SK-N-SH (cell line): ENCODE measurements around the gene GALNT5. TPM values are rescaled to one million over a fixed set of nuclear protein-coding genes. Genes with fewer than 3 reads are reported as not detected.

ENCODE experiments used
- CTCF ChIA-PET: fragments of 300-600, 350-600 bp; formaldehyde crosslinking; extraction: SDS; loops from one replicate; lab custom pipeline; 2021; lab: Yijun Ruan, JAX
- POLR2A ChIA-PET: fragments of 350-600 bp; sonication (Branson Sonifier 250); formaldehyde crosslinking; extraction: SDS; loops from one replicate; lab custom pipeline; 2020; ENCODE audit warnings: antibody characterized with exemption, inconsistent platforms; lab: Yijun Ruan, JAX
- DNase-seq: peaks from one replicate; pipeline ENCODE4 v3.0.0; 2012
- H2AFZ ChIP-seq: fragments of 200-600 bp; sonication (generic); 2 replicates; pipeline ENCODE4 v1.8.1; 2016; ENCODE audit warnings: antibody characterized with exemption, mild to moderate bottlenecking, low read depth
- H3F3A ChIP-seq: fragments of 200-600 bp; sonication (generic); replicated peaks from 2 replicates; pipeline ENCODE3; 2016; ENCODE audit warnings: antibody characterized with exemption, mild to moderate bottlenecking; ENCODE audit not compliant: insufficient read depth
- H3K27ac ChIP-seq, 2 experiments: fragments of 200-500 bp in 1 of 2; fragments of 200-600 bp in 1 of 2; sonication (Bioruptor generic) in 1 of 2; sonication (generic), shearing (Covaris generic) in 1 of 2; 2 replicates each; pipeline versions ENCODE4 v1.5.1 to v1.6.1; 2014 to 2016; ENCODE audit warnings: low read depth in 2 of 2, inconsistent platforms in 1 of 2, low read length in 1 of 2, mild to moderate bottlenecking in 1 of 2, mixed read lengths in 1 of 2
- H3K27me3 ChIP-seq: fragments of 200-600 bp; sonication (generic), shearing (Covaris generic); 2 replicates; pipeline ENCODE4 v1.6.1; 2016; ENCODE audit warnings: mixed run types; ENCODE audit not compliant: insufficient read depth
- H3K36me3 ChIP-seq, 2 experiments: fragments of 200-500 bp in 1 of 2; fragments of 200-600 bp in 1 of 2; sonication (Bioruptor generic) in 1 of 2; sonication (generic) in 1 of 2; replicated peaks in 1 of 2; 2 replicates each; pipeline versions ENCODE3 to v1.5.1; 2014 to 2016; ENCODE audit warnings: low read length in 1 of 2, mild to moderate bottlenecking in 1 of 2; ENCODE audit not compliant: insufficient read depth in 2 of 2, control insufficient read depth in 1 of 2
- H3K4me1 ChIP-seq, 2 experiments: fragments of 200-500 bp in 1 of 2; fragments of 200-600 bp in 1 of 2; sonication (Bioruptor generic) in 1 of 2; sonication (generic), shearing (Covaris generic) in 1 of 2; 2 replicates each; pipeline versions ENCODE4 v1.5.1 to v1.6.1; 2014 to 2016; ENCODE audit warnings: low read depth in 1 of 2, low read length in 1 of 2, mixed run types in 1 of 2; ENCODE audit not compliant: insufficient read depth in 2 of 2, control insufficient read depth in 1 of 2
- H3K4me2 ChIP-seq: fragments of 200-600 bp; sonication (generic), shearing (Covaris generic); 2 replicates; pipeline ENCODE4 v1.6.1; 2017; ENCODE audit warnings: mixed run types
- H3K4me3 ChIP-seq, 2 experiments: fragments of 200-500 bp in 1 of 2; fragments of 200-600 bp in 1 of 2; sonication (Bioruptor generic) in 1 of 2; sonication (generic), shearing (Covaris generic) in 1 of 2; 2 replicates each; pipeline versions ENCODE4 v1.5.1 to v1.8.1; 2014 to 2016; ENCODE audit warnings: low read depth in 2 of 2, inconsistent platforms in 1 of 2, low read length in 1 of 2, mild to moderate bottlenecking in 1 of 2, mixed read lengths in 1 of 2, moderate library complexity in 1 of 2
- H3K79me2 ChIP-seq: fragments of 200-600 bp; sonication (generic); 2 replicates; pipeline ENCODE4 v1.8.1; 2017; ENCODE audit warnings: mild to moderate bottlenecking; ENCODE audit not compliant: insufficient read depth
- H3K9ac ChIP-seq: fragments of 200-600 bp; sonication (generic); 2 replicates; pipeline ENCODE4 v1.6.1; 2017; ENCODE audit warnings: mixed run types
- H3K9me2 ChIP-seq: fragments of 200-600 bp; sonication (generic); 2 replicates; pipeline ENCODE4 v1.6.1; 2017; ENCODE audit warnings: mixed run types
- H3K9me3 ChIP-seq: fragments of 200-600 bp; sonication (generic); 2 replicates; pipeline ENCODE4 v1.6.1; 2017; ENCODE audit warnings: mixed run types, mild to moderate bottlenecking, moderate library complexity
- H4K20me1 ChIP-seq: fragments of 200-600 bp; sonication (generic); 2 replicates; pipeline ENCODE4 v1.6.1; 2017; ENCODE audit warnings: mild to moderate bottlenecking, mixed run types; ENCODE audit not compliant: insufficient read depth
- ELF1 ChIP-seq: IDR thresholded peaks from 2 replicates; pipeline ENCODE4 v1.4.0; 2012
- MEF2A ChIP-seq: IDR thresholded peaks from 2 replicates; pipeline ENCODE4 v1.4.0; 2012; ENCODE audit warnings: low read depth, borderline replicate concordance
- MXI1 ChIP-seq: IDR thresholded peaks from 2 replicates; pipeline ENCODE4 v1.6.1; 2012; ENCODE audit warnings: mild to moderate bottlenecking, low read depth, low read length, improper control_type of control experiment
- NFIC ChIP-seq: IDR thresholded peaks from 2 replicates; pipeline ENCODE4 v1.4.0; 2012; ENCODE audit warnings: borderline replicate concordance
- WGBS: methylation state at CpG from one replicate; pipeline ENCODE4 v1.1.6; 2017; ENCODE audit warnings: low lambda C conversion rate; 5-methylcytosine and 5-hydroxymethylcytosine counted together
- polyA plus RNA-seq, 3 experiments: library from polyadenylated mRNA; depleted of rRNA; stranded (reverse); fragments of >200 nt; gene quantifications; 2 replicates each; pipeline ENCODE4 v1.2.3, GENCODE V29; 2012
- TF ChIP-seq, protein P1 (sequence below): IDR thresholded peaks from 2 replicates; pipeline ENCODE4 v1.6.1; 2012; ENCODE audit warnings: mild to moderate bottlenecking, low read depth, low read length, moderate library complexity
- TF ChIP-seq, protein P2 (sequence below): IDR thresholded peaks from 2 replicates; pipeline ENCODE4; 2012
- TF ChIP-seq, protein P3 (sequence below): fragments of 200-600 bp; sonication (generic); IDR thresholded peaks from 2 replicates; pipeline ENCODE4 v1.6.1; 2017; ENCODE audit warnings: antibody characterized with exemption, mild to moderate bottlenecking, moderate library complexity

GALNT5 gene
- polyA plus RNA-seq, 1 of the 3 experiments (the other 2 are of a cell fraction) = 10.4 TPM

DNA sequence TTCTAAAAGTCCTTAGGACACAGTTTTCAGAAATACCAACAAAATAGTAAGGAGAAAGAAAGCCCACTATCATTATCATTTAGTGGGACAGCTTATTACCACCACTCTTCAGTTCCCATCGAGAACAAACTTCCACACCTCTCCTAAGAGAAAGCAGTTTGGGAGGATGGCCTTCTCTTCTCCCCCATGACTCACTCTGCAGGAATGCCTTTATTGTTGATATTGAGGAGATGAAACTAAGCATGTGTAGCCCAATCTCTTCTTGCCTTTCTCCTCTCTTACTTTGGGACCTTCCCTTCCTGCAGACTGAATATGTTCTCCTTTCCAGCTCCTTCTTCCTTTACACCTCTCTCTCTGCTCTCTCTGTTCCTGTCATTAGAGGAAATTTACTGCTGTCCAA lies 98.1 kb downstream of the GALNT5 start (continued):
- TF ChIP-seq, protein P1, sequence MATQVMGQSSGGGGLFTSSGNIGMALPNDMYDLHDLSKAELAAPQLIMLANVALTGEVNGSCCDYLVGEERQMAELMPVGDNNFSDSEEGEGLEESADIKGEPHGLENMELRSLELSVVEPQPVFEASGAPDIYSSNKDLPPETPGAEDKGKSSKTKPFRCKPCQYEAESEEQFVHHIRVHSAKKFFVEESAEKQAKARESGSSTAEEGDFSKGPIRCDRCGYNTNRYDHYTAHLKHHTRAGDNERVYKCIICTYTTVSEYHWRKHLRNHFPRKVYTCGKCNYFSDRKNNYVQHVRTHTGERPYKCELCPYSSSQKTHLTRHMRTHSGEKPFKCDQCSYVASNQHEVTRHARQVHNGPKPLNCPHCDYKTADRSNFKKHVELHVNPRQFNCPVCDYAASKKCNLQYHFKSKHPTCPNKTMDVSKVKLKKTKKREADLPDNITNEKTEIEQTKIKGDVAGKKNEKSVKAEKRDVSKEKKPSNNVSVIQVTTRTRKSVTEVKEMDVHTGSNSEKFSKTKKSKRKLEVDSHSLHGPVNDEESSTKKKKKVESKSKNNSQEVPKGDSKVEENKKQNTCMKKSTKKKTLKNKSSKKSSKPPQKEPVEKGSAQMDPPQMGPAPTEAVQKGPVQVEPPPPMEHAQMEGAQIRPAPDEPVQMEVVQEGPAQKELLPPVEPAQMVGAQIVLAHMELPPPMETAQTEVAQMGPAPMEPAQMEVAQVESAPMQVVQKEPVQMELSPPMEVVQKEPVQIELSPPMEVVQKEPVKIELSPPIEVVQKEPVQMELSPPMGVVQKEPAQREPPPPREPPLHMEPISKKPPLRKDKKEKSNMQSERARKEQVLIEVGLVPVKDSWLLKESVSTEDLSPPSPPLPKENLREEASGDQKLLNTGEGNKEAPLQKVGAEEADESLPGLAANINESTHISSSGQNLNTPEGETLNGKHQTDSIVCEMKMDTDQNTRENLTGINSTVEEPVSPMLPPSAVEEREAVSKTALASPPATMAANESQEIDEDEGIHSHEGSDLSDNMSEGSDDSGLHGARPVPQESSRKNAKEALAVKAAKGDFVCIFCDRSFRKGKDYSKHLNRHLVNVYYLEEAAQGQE = no peak
- no peak for TF ChIP-seq ELF1

DNA sequence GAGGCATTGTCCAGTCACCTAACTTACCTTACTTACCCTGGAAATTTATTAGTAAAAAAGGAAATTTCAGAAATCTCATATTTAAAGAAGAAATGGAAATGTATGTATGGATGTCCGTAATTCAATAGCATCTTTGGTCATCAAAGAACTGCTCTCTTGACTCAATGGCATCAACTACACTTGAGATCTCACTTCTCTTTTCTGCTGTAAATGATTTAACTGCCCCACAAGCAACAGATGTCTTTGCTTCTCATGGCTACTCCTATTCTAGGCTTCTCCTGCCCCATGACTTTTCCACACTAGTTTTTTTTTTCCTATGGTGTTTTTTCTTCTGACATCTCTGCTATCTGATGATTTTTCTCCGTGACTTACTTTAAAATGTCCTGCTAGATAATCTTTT lies 102.1 kb downstream of the GALNT5 start:
- H3K4me3 ChIP-seq = no peak overlapping the region
- TF ChIP-seq NFIC (no peak), MXI1 (no peak), MEF2A (no peak)
- TF ChIP-seq, protein P2, sequence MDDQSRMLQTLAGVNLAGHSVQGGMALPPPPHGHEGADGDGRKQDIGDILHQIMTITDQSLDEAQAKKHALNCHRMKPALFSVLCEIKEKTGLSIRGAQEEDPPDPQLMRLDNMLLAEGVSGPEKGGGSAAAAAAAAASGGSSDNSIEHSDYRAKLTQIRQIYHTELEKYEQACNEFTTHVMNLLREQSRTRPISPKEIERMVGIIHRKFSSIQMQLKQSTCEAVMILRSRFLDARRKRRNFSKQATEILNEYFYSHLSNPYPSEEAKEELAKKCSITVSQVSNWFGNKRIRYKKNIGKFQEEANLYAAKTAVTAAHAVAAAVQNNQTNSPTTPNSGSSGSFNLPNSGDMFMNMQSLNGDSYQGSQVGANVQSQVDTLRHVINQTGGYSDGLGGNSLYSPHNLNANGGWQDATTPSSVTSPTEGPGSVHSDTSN = no peak
- TF ChIP-seq, all 33 proteins: peak for 0
- ChIA-PET POLR2A (no interaction called here), CTCF (interaction anchor here (1.1 kb wide), 1 partner anchor 32 kb away, joined by 3 read pairs; no protein-coding TSS in a partner anchor)
- H3K9me2 ChIP-seq = no peaks in the 10 kb centered on the region
- H3K79me2 ChIP-seq = no peaks in the 10 kb centered on the region
- H3K4me1 ChIP-seq = no peaks in the 10 kb centered on the region
- H3K4me2 ChIP-seq = no peak overlapping the region
- no peaks in the 10 kb centered on the region for H3K27me3 ChIP-seq
- no peaks in the 10 kb centered on the region for H3F3A ChIP-seq
- no peaks in the 10 kb centered on the region for H3K36me3 ChIP-seq
- no peak overlapping the region for H3K9ac ChIP-seq
- no peaks in the 10 kb centered on the region for H4K20me1 ChIP-seq
- no peak overlapping the region for H3K27ac ChIP-seq
- DNase-seq = no peak
- no peaks in the 10 kb centered on the region for H3K9me3 ChIP-seq
- WGBS = 2% methylated on average over 2 of the region's 2 CpGs
- no peak overlapping the region for H2AFZ ChIP-seq

DNA sequence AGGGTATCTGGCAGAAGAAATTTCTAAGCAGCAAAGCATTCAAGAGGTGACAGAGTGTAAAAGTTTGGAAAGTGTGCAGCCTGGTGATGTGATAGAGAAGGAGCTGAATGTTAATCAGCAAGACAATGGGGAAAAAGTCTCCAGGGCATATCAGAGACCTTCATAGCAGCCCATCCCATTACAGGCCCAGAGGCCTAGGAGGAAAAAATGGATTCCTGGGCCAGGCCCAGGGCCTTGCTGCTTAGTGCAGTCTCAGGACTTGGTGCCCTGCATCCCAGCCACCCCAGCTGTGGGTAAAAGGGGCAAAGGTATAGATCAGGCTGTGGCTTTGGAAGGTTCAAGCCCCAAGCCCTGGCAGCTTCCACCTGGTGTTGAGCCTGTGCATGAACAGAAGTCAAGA lies 104.0 kb downstream of the GALNT5 start:
- POLR2A ChIA-PET = no interaction called here

More for the DNA sequence above, 104.0 kb downstream of the GALNT5 start:
- H3K4me3 ChIP-seq = no peak overlapping the region
- CTCF ChIA-PET = interaction anchor here (0.7 kb wide), 1 partner anchor 11 kb away, joined by 3 read pairs; no protein-coding TSS in a partner anchor
- H3K36me3 ChIP-seq = no peaks in the 10 kb centered on the region
- no peak overlapping the region for H2AFZ ChIP-seq
- DNase-seq = no peak
- no peaks in the 10 kb centered on the region for H3K27me3 ChIP-seq
- H3K27ac ChIP-seq = no peak overlapping the region
- no peak overlapping the region for H3K4me2 ChIP-seq
- H3K79me2 ChIP-seq = no peaks in the 10 kb centered on the region
- H3K9ac ChIP-seq = no peak overlapping the region
- no peaks in the 10 kb centered on the region for H4K20me1 ChIP-seq
- H3K9me3 ChIP-seq = no peaks in the 10 kb centered on the region
- H3F3A ChIP-seq = no peaks in the 10 kb centered on the region
- no peaks in the 10 kb centered on the region for H3K9me2 ChIP-seq
- no peaks in the 10 kb centered on the region for H3K4me1 ChIP-seq
- TF ChIP-seq, protein P3, sequence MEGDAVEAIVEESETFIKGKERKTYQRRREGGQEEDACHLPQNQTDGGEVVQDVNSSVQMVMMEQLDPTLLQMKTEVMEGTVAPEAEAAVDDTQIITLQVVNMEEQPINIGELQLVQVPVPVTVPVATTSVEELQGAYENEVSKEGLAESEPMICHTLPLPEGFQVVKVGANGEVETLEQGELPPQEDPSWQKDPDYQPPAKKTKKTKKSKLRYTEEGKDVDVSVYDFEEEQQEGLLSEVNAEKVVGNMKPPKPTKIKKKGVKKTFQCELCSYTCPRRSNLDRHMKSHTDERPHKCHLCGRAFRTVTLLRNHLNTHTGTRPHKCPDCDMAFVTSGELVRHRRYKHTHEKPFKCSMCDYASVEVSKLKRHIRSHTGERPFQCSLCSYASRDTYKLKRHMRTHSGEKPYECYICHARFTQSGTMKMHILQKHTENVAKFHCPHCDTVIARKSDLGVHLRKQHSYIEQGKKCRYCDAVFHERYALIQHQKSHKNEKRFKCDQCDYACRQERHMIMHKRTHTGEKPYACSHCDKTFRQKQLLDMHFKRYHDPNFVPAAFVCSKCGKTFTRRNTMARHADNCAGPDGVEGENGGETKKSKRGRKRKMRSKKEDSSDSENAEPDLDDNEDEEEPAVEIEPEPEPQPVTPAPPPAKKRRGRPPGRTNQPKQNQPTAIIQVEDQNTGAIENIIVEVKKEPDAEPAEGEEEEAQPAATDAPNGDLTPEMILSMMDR = no peak
